Tibial nerve (tissue), 3 donors: Measurements from ENCODE around the gene ASXL2.

Experiments used
- CTCF ChIP-seq, 5 experiments: fragments of 200-600 bp in 3 of 5; fragments of 450-650 bp in 2 of 5; sonication (generic) in 3 of 5; IDR thresholded peaks; one replicate each; pipeline ENCODE4 v1.5.1; 2016 to 2019; ENCODE audit warnings: antibody characterized with exemption in 5 of 5, mild to moderate bottlenecking in 3 of 5, moderate library complexity in 2 of 5
- POLR2A ChIP-seq, 2 donors: fragments of 450-650 bp; IDR thresholded peaks; one replicate each; pipeline ENCODE4 v1.6.1; 2017; ENCODE audit warnings: antibody characterized with exemption in 2 of 2, mild to moderate bottlenecking in 2 of 2, moderate library complexity in 2 of 2

GRCh38 chr2:25685741-25686140 is 192.5 kb downstream of the ASXL2 start:
- TF ChIP-seq POLR2A (IDR thresholded peaks at IDR 0.05) (no peak), CTCF (IDR thresholded peaks at IDR 0.05) (no peak)
